ENCODE results near the gene ANXA6. TPM values are rescaled to one million over a fixed set of nuclear protein-coding genes. Genes with fewer than 3 reads are reported as not detected.

The ANXA6 gene
- polyA plus RNA-seq, 3 donors = 60.6 to 124 (median 93.5) TPM

GRCh38 chr5:151174612-151175101 is 17.1 kb upstream of the ANXA6 start:
- Histone ChIP-seq H3K27me3 (ENCODE audit: control insufficient read depth in 2 of 2, insufficient read depth in 2 of 2, low read length in 2 of 2) (no peaks in the 10 kb centered on the region), H3K9ac (ENCODE audit: insufficient read depth, low read length, poor library complexity, severe bottlenecking) (no peak overlapping the region), H3K9me3 (replicated peaks in 1 of 2; ENCODE audit: control insufficient read depth in 1 of 2, insufficient read depth in 1 of 2, low read length in 2 of 2) (no peaks in the 10 kb centered on the region), H3K4me1 (ENCODE audit: control insufficient read depth in 1 of 2, insufficient read depth in 2 of 2, low read length in 2 of 2) (peaks cover 21 to 29% of the 10 kb centered on the region in 2 donors), H3K36me3 (replicated peaks in 1 of 2; ENCODE audit: control insufficient read depth in 1 of 2, insufficient read depth in 2 of 2, low read length in 2 of 2) (peaks cover 12 to 27% of the 10 kb centered on the region in 2 donors), H3K4me2 (replicated peaks; ENCODE audit: extremely low read depth, low read length, poor library complexity, severe bottlenecking) (peak overlapping the region; percentile 24), H4K20me1 (ENCODE audit: insufficient read depth, low read length) (peaks cover 29% of the 10 kb centered on the region), H3K4me3 (replicated peaks in 1 of 3; ENCODE audit: low read depth in 2 of 3, low read length in 3 of 3) (no peak overlapping the region), H2AFZ (ENCODE audit: insufficient read depth, low read depth, low read length, poor library complexity, severe bottlenecking) (no peak overlapping the region), H3K27ac (ENCODE audit: low read depth in 1 of 2, low read length in 2 of 2) (no peak overlapping the region), H3K79me2 (ENCODE audit: insufficient read depth, low read length) (no peaks in the 10 kb centered on the region)
- H3K4me1 Mint-ChIP-seq = peaks cover 37% of the 10 kb centered on the region
- H3K4me3 Mint-ChIP-seq = no peak overlapping the region
- H3K36me3 Mint-ChIP-seq = peaks cover 35 to 39% of the 10 kb centered on the region in 2 donors
- intact Hi-C loops (cut with micrococcal nuclease) = loop anchor here in 1 of 2 donors (10.0 kb wide), 1 partner anchor 60 kb away; no protein-coding TSS in a partner anchor
- no peak overlapping the region for H3K27ac Mint-ChIP-seq
- WGBS (ENCODE audit: insufficient coverage) = 83% methylated on average over 13 of the region's 15 CpGs
- H3K27me3 Mint-ChIP-seq (ENCODE audit: low read depth in 3 of 3) = peaks cover 0 to 1% (median 0%) of the 10 kb centered on the region in 3 donors
- no peaks in the 10 kb centered on the region for H3K9me3 Mint-ChIP-seq
- TF ChIP-seq, protein P1, sequence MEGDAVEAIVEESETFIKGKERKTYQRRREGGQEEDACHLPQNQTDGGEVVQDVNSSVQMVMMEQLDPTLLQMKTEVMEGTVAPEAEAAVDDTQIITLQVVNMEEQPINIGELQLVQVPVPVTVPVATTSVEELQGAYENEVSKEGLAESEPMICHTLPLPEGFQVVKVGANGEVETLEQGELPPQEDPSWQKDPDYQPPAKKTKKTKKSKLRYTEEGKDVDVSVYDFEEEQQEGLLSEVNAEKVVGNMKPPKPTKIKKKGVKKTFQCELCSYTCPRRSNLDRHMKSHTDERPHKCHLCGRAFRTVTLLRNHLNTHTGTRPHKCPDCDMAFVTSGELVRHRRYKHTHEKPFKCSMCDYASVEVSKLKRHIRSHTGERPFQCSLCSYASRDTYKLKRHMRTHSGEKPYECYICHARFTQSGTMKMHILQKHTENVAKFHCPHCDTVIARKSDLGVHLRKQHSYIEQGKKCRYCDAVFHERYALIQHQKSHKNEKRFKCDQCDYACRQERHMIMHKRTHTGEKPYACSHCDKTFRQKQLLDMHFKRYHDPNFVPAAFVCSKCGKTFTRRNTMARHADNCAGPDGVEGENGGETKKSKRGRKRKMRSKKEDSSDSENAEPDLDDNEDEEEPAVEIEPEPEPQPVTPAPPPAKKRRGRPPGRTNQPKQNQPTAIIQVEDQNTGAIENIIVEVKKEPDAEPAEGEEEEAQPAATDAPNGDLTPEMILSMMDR (IDR thresholded peaks at IDR 0.05) = no peak
- no peak for DNase-seq

GRCh38 chr5:151173711-151174611 is 16.4 kb upstream of the ANXA6 start:
- Histone ChIP-seq H2AFZ (ENCODE audit: insufficient read depth, low read depth, low read length, poor library complexity, severe bottlenecking) (no peak overlapping the region), H3K4me3 (replicated peaks in 1 of 3; ENCODE audit: low read depth in 2 of 3, low read length in 3 of 3) (no peak overlapping the region), H3K9ac (ENCODE audit: insufficient read depth, low read length, poor library complexity, severe bottlenecking) (no peak overlapping the region), H3K4me1 (ENCODE audit: control insufficient read depth in 1 of 2, insufficient read depth in 2 of 2, low read length in 2 of 2) (peaks cover 21 to 29% of the 10 kb centered on the region in 2 donors), H3K4me2 (replicated peaks; ENCODE audit: extremely low read depth, low read length, poor library complexity, severe bottlenecking) (peak overlapping the region; percentile 24), H3K79me2 (ENCODE audit: insufficient read depth, low read length) (no peaks in the 10 kb centered on the region), H3K36me3 (replicated peaks in 1 of 2; ENCODE audit: control insufficient read depth in 1 of 2, insufficient read depth in 2 of 2, low read length in 2 of 2) (peaks cover 5 to 20% of the 10 kb centered on the region in 2 donors), H4K20me1 (ENCODE audit: insufficient read depth, low read length) (peaks cover 22% of the 10 kb centered on the region), H3K9me3 (replicated peaks in 1 of 2; ENCODE audit: control insufficient read depth in 1 of 2, insufficient read depth in 1 of 2, low read length in 2 of 2) (no peaks in the 10 kb centered on the region), H3K27me3 (ENCODE audit: control insufficient read depth in 2 of 2, insufficient read depth in 2 of 2, low read length in 2 of 2) (no peaks in the 10 kb centered on the region), H3K27ac (ENCODE audit: low read depth in 1 of 2, low read length in 2 of 2) (no peak overlapping the region)
- peaks cover 32% of the 10 kb centered on the region for H3K4me1 Mint-ChIP-seq
- H3K4me3 Mint-ChIP-seq = no peak overlapping the region
- H3K36me3 Mint-ChIP-seq = peaks cover 30 to 32% of the 10 kb centered on the region in 2 donors
- intact Hi-C loops (cut with micrococcal nuclease) = loop anchor here in 1 of 2 donors (10.0 kb wide), 1 partner anchor 61 kb away; no protein-coding TSS in a partner anchor
- no peak for DNase-seq
- TF ChIP-seq, protein P1 (IDR thresholded peaks at IDR 0.05) = no peak
- WGBS (ENCODE audit: insufficient coverage) = 96% methylated on average over 4 of the region's 11 CpGs
- H3K27me3 Mint-ChIP-seq (ENCODE audit: low read depth in 3 of 3) = peaks cover 0 to 1% (median 0%) of the 10 kb centered on the region in 3 donors
- H3K27ac Mint-ChIP-seq = no peak overlapping the region
- no peaks in the 10 kb centered on the region for H3K9me3 Mint-ChIP-seq

Measured in CD14-positive monocyte (primary cell).